Osteocyte (in vitro differentiated cells): ENCODE data around the gene TTC23L. TPM values are rescaled to one million over a fixed set of nuclear protein-coding genes. Genes with fewer than 3 reads are reported as not detected.

Experiments used
- DNase-seq: peaks from one replicate; pipeline ENCODE4 v3.0.0; 2021; ENCODE audit warnings: mixed read lengths; ENCODE audit not compliant: unreplicated experiment; ENCODE audit errors: extremely low spot score
- H3K27ac Mint-ChIP-seq: one replicate; pipeline ENCODE4 v1.8.0; 2021; ENCODE audit warnings: mild to moderate bottlenecking, mixed read lengths; ENCODE audit not compliant: unreplicated experiment
- H3K27me3 Mint-ChIP-seq: one replicate; pipeline ENCODE4 v1.8.0; 2021; ENCODE audit warnings: mixed read lengths; ENCODE audit not compliant: unreplicated experiment
- H3K36me3 Mint-ChIP-seq: one replicate; pipeline ENCODE4 v1.8.0; 2021; ENCODE audit warnings: mixed read lengths; ENCODE audit not compliant: unreplicated experiment
- H3K4me1 Mint-ChIP-seq: one replicate; pipeline ENCODE4 v1.8.0; 2021; ENCODE audit warnings: mixed read lengths; ENCODE audit not compliant: unreplicated experiment
- H3K4me3 Mint-ChIP-seq: one replicate; pipeline ENCODE4 v1.8.0; 2021; ENCODE audit warnings: mild to moderate bottlenecking, moderate library complexity, mixed read lengths; ENCODE audit not compliant: unreplicated experiment
- H3K9me3 Mint-ChIP-seq: one replicate; pipeline ENCODE4 v1.8.0; 2021; ENCODE audit warnings: mixed read lengths; ENCODE audit not compliant: unreplicated experiment
- total RNA-seq: library from RNA; stranded (reverse); gene quantifications from 2 replicates; pipeline ENCODE4 v1.2.1, GENCODE V29; 2021
- TF ChIP-seq, protein P1 (sequence below): fragments of 200-600 bp; sonication (generic); IDR thresholded peaks from 2 replicates; pipeline ENCODE4 v1.5.0; 2021; ENCODE audit warnings: antibody characterized with exemption, mild to moderate bottlenecking, moderate library complexity

The TTC23L gene
- total RNA-seq, 1 donor from 2014 or later = 0.59 TPM

DNA sequence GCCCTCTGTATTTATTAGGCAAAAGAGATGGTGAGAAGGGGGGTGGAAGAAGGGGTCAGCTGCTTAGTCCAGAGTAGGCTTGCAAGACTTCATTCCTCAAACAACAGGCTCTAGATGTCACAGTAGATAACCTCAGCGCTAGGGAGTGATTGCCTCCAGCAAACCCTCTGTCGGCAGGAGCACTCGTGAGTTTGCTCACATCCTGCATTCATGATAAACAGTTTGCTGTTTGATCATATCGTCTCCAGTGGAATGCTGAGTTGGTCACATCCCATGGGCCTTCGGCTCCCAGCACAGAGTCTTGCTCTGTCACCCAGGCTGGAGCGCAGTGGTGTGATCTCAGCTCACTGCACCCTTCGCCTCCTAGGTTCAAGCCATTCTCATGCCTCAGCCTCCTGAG, 3.6 kb downstream of the TTC23L start:
- Mint-ChIP-seq H3K4me1 (peaks cover 13% of the 10 kb centered on the region), H3K27me3 (no peaks in the 10 kb centered on the region), H3K27ac (no peak overlapping the region), H3K4me3 (no peak overlapping the region), H3K9me3 (no peaks in the 10 kb centered on the region), H3K36me3 (no peaks in the 10 kb centered on the region)
- no peak for DNase-seq
- TF ChIP-seq, protein P1, sequence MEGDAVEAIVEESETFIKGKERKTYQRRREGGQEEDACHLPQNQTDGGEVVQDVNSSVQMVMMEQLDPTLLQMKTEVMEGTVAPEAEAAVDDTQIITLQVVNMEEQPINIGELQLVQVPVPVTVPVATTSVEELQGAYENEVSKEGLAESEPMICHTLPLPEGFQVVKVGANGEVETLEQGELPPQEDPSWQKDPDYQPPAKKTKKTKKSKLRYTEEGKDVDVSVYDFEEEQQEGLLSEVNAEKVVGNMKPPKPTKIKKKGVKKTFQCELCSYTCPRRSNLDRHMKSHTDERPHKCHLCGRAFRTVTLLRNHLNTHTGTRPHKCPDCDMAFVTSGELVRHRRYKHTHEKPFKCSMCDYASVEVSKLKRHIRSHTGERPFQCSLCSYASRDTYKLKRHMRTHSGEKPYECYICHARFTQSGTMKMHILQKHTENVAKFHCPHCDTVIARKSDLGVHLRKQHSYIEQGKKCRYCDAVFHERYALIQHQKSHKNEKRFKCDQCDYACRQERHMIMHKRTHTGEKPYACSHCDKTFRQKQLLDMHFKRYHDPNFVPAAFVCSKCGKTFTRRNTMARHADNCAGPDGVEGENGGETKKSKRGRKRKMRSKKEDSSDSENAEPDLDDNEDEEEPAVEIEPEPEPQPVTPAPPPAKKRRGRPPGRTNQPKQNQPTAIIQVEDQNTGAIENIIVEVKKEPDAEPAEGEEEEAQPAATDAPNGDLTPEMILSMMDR = no peak

DNA sequence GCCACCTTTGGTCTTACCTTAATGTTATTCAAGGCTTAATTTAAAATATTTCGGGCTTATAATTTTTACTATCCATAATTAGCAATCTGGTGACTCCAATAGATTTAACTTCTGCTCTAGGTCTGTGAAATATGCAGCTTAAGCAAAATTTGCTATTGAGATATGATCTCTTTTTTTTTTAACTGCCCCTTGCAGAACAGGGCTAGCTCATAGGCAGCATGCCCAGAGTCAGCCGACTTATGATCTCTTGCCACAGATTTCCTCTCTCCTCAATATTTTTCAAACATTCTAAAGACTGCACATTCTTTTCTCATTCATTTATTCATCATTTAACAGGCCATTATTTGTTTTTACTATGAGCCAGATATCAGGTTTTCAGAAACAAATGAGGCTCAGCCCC, 4.5 kb downstream of the TTC23L start:
- TF ChIP-seq, protein P1 = no peak
- H3K4me1 Mint-ChIP-seq = peaks cover 13% of the 10 kb centered on the region
- H3K9me3 Mint-ChIP-seq = peaks cover 5% of the 10 kb centered on the region
- no peak overlapping the region for H3K27ac Mint-ChIP-seq
- no peak overlapping the region for H3K4me3 Mint-ChIP-seq
- DNase-seq = no peak
- no peaks in the 10 kb centered on the region for H3K27me3 Mint-ChIP-seq
- H3K36me3 Mint-ChIP-seq = no peaks in the 10 kb centered on the region

DNA sequence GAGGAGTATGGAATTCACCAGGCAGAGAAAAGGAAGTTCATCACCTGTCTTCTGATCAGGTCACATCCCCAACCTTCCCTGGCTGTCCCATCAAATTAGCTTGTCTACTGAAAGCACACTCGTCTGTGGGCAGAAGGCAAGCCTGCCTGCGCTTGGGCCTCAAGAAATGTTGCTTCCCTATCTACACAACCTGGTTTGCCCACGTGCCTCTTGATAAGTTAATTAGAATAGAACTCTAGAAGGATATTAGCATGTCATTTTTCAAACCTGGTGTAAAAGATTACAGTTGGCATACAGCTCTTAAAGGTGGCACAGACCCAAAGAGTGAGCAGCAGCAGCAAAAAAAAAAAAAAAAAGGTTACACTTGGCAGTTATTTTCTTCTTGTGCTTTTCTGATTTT, 5.1 kb downstream of the TTC23L start:
- Mint-ChIP-seq H3K4me1 (peaks cover 10% of the 10 kb centered on the region), H3K36me3 (no peaks in the 10 kb centered on the region), H3K4me3 (no peak overlapping the region), H3K9me3 (peaks cover 7% of the 10 kb centered on the region), H3K27me3 (no peaks in the 10 kb centered on the region), H3K27ac (no peak overlapping the region)
- TF ChIP-seq, protein P1 = no peak
- DNase-seq = no peak

DNA sequence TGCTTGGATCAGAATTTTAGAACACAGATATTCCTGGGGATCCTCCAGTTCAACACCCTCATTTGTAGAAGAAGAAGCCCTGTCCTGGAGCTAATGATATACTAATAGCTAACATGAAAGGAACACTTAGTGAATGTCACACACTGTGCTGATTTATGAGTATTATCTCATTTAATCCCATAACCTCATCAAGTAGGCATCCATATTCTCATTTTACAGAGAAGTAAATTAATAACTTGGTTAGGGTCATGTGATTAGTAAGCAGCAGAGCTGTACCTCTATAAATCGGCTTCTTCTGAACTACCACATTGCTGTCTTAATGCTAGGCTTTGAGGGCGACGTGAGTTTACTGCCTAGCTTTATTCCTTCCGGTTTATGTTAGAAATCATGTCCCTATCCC, 6.0 kb downstream of the TTC23L start:
- DNase-seq = no peak
- Mint-ChIP-seq H3K4me1 (peaks cover 5% of the 10 kb centered on the region), H3K9me3 (peaks cover 7% of the 10 kb centered on the region), H3K4me3 (no peak overlapping the region), H3K27me3 (no peaks in the 10 kb centered on the region), H3K27ac (no peak overlapping the region), H3K36me3 (no peaks in the 10 kb centered on the region)
- TF ChIP-seq, protein P1 = no peak

DNA sequence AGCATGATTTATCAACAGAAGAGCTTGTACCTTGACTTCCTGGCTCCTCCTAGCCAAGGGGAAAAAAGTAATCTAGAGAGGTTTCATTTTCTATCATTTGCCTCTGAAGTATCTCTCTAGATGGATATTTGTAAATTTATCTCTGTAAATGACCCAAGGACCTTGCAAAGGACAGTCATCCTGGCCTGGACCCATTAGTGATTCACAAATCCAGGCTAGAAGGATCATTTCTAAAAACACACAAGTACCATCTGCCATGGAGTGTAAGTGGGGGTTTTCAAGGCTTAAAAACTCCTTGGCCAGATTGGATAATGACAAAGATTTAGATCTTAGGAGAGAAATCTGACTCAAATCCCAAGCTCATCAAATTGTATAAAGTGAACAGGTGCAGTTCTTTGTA, 8.1 kb downstream of the TTC23L start:
- no peak overlapping the region for H3K4me3 Mint-ChIP-seq
- no peaks in the 10 kb centered on the region for H3K36me3 Mint-ChIP-seq
- H3K27ac Mint-ChIP-seq = no peak overlapping the region
- TF ChIP-seq, protein P1 = no peak
- no peak for DNase-seq
- peaks cover 7% of the 10 kb centered on the region for H3K9me3 Mint-ChIP-seq
- H3K4me1 Mint-ChIP-seq = peaks cover 5% of the 10 kb centered on the region
- H3K27me3 Mint-ChIP-seq = no peaks in the 10 kb centered on the region
